CD4-positive, alpha-beta T cell treated with Interleukin-6 at 100 ng/mL for 8 hours (primary cell): Measurements from ENCODE around the gene RHOF.

Experiments used
- DNase-seq: peaks from one replicate; pipeline ENCODE4 v3.0.0-alpha.2; 2020; ENCODE audit warnings: mixed read lengths, low spot score

The RHOF gene

DNA sequence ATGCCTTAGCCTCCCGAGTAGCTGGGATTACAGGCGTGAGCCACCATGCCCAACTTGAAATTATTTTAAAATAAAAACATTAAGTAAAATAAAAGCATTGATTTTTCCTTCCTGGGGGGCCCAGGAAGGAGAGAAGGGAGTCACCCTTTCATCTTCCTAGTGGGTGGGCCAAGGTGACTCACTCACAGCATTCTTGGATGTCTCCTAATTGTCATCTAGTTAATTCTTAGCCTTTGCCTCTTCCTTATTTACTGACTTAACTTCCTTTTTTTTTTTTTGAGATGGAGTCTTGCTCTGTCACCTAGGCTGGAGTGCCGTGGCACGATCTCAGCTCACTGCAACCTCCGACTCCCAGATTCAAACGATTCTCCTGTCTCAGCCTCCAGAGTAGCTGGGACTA, 51.7 kb downstream of the RHOF start:
- no peak for DNase-seq

DNA sequence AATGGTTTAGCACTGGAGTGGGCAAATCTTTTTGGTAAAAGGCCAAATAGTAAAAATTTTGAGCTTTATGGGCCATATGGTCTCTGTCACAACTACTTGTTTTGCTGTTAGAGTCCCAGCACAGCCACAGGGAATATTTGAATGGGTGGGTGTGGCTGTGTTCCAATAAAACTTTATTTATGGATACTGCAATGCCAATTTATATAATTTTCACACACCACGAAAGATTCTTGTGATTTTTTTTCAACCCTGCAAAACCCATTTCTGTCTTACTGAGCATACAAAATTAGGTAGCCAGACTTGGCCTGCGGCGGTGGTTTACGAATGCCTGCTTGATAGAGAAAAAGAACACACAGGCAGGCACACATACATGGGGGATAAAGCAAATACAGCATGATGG, 52.6 kb downstream of the RHOF start:
- no peak for DNase-seq

DNA sequence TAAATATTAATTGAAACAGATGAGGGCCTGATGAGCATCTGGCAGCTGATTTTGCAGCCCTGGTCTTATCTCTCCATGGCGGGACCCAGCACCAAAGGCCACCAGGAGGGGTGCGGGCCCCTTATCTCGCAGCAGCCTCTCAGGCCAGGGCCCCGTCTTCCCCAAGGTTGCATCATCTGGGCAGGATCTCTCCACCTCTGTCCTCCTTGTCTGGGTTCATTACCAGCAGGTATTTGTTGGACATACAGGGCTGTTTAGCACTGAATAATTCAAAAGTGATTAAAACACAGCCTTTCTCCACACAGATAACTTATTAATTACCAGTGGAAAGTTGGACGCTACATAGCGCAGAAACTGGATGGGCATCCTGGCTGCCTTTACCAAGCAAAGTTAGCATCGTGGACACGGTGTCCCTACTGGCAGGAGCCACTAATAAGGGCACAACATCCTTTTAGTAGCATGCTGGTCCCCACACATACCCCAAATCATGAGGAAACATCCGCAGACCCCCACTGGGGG, 55.1 kb downstream of the RHOF start:
- no peak for DNase-seq

DNA sequence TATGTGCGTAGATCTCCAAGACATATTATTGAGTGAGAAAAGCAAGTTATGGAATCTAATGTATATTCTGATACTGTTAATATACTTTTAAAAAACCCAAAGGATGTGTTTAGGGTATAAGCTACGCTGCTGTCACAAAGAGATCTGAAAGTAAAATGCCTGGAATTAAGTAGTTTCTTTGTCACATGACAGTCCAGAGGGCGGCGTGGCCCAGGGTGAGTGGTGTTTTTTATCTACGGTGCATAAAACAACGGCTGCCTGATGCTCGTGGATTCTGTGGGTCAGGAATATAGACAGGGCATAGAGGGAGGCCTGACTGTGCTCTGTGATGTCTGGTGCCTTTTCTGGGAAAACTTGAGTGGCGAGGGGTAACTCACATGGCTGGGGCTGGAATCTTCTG, 59.6 kb downstream of the RHOF start:
- DNase-seq, result no peak

DNA sequence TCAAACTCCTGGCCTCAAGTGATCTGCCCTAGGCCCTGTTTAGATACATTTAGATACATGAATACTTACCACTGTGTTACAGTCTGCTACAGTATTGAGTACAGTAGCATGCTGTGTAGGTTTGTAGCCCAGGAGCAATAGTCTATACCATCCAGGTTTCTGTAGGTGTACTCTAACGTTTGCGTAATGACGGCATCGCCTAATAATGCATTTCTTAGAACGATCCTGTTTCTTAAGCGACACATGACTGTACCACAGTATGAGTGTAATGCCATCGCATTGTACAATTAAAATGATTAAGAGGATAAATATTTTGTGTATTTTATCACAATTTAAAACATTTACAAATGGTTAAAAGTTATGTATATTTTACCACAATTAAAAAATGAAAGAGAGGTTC, 62.0 kb downstream of the RHOF start:
- no peak for DNase-seq

DNA sequence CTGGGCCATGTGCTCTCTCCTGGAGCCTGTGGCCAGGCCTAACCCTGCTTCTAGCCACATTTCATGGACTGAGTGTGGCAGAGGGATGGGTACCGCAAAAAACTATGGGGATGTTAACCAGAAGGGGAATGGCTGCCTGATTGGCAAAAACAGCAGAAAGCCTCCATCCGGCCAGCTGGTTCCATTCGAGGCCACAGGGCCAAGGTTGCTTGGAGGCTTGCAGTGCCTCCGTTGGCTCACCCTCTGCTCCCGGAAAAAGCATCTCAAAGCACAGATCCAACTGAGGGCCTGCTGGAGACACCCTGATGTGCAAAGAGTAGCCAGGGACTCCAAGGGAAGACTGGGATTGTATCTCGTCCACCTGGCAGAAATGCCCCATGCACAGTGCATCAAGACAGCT, 64.5 kb downstream of the RHOF start:
- no peak for DNase-seq
